ENCODE results near the gene APOC3.
"Not testable (repeated sequence)": the region's sequence is repeated elsewhere in the genome, so short reads cannot be mapped to it uniquely, and the experiment has no call there.

The APOC3 gene

GRCh38 chr11:116797816-116798215 is 31.9 kb upstream of the APOC3 start:
- Histone ChIP-seq H3K4me3 (IDR thresholded peaks at IDR 0.05; ENCODE audit: insufficient read depth, low read depth, low read length) (no peak overlapping the region), H3K9ac (no peak overlapping the region), H3K4me1 (ENCODE audit: low read depth, poor library complexity, severe bottlenecking) (no peaks in the 10 kb centered on the region), H3K36me3 (ENCODE audit: insufficient read depth) (no peaks in the 10 kb centered on the region), H4K20me1 (ENCODE audit: insufficient read depth) (no peaks in the 10 kb centered on the region), H3K27me3 (ENCODE audit: insufficient read depth, low read depth) (no peaks in the 10 kb centered on the region), H3K79me2 (ENCODE audit: insufficient read depth, low read depth) (no peaks in the 10 kb centered on the region), H2AFZ (ENCODE audit: low read depth) (no peak overlapping the region), H3K27ac (no peak overlapping the region), H3K4me2 (no peak overlapping the region)
- TF ChIP-seq, protein P1, sequence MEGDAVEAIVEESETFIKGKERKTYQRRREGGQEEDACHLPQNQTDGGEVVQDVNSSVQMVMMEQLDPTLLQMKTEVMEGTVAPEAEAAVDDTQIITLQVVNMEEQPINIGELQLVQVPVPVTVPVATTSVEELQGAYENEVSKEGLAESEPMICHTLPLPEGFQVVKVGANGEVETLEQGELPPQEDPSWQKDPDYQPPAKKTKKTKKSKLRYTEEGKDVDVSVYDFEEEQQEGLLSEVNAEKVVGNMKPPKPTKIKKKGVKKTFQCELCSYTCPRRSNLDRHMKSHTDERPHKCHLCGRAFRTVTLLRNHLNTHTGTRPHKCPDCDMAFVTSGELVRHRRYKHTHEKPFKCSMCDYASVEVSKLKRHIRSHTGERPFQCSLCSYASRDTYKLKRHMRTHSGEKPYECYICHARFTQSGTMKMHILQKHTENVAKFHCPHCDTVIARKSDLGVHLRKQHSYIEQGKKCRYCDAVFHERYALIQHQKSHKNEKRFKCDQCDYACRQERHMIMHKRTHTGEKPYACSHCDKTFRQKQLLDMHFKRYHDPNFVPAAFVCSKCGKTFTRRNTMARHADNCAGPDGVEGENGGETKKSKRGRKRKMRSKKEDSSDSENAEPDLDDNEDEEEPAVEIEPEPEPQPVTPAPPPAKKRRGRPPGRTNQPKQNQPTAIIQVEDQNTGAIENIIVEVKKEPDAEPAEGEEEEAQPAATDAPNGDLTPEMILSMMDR (conservative IDR thresholded peaks at IDR 0.05; ENCODE audit: low read depth, low read length), result no peak

DNA sequence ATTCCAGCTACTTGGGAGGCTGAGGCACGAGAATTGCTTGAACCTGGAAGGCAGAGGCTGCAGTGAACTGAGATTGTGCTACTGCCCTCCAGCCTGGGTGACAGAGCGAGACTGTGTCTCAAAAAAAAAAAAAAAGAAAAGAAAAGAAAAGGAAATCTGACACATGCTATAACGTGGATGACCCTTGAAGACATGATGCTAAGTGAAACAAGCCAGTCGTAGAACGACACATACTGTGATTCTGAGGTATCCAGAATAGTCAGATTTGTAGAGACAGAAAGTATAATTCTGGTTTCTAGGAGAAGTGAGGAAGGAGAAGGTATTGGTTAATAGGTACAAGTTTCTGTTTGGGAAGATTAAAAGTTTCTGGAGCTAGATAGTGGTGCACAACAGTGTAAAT is 31.3 kb upstream of the APOC3 start:
- no peak overlapping the region for H3K4me3 ChIP-seq (IDR thresholded peaks at IDR 0.05; ENCODE audit: insufficient read depth, low read depth, low read length)
- H3K4me2 ChIP-seq, result no peak overlapping the region
- no peaks in the 10 kb centered on the region for H3K27me3 ChIP-seq (ENCODE audit: insufficient read depth, low read depth)
- H3K27ac ChIP-seq, result no peak overlapping the region
- no peaks in the 10 kb centered on the region for H3K36me3 ChIP-seq (ENCODE audit: insufficient read depth)
- H3K4me1 ChIP-seq (ENCODE audit: low read depth, poor library complexity, severe bottlenecking), result no peaks in the 10 kb centered on the region
- TF ChIP-seq, protein P1 (conservative IDR thresholded peaks at IDR 0.05; ENCODE audit: low read depth, low read length), result no peak
- H3K9ac ChIP-seq, result no peak overlapping the region
- no peaks in the 10 kb centered on the region for H3K79me2 ChIP-seq (ENCODE audit: insufficient read depth, low read depth)
- H2AFZ ChIP-seq (ENCODE audit: low read depth), result no peak overlapping the region
- no peaks in the 10 kb centered on the region for H4K20me1 ChIP-seq (ENCODE audit: insufficient read depth)

GRCh38 chr11:116800610-116801009 is 29.1 kb upstream of the APOC3 start:
- no peaks in the 10 kb centered on the region for H3K36me3 ChIP-seq (ENCODE audit: insufficient read depth)
- H2AFZ ChIP-seq (ENCODE audit: low read depth), result no peak overlapping the region
- TF ChIP-seq, protein P1 (conservative IDR thresholded peaks at IDR 0.05; ENCODE audit: low read depth, low read length), result no peak

GRCh38 chr11:116801662-116802061 is 28.0 kb upstream of the APOC3 start:
- H2AFZ ChIP-seq (ENCODE audit: low read depth); H4K20me1 ChIP-seq (ENCODE audit: insufficient read depth); H3K79me2 ChIP-seq (ENCODE audit: insufficient read depth, low read depth): not testable (repeated sequence)

More at GRCh38 chr11:116800610-116801009, 29.1 kb upstream of the APOC3 start:
- H4K20me1 ChIP-seq (ENCODE audit: insufficient read depth), result no peaks in the 10 kb centered on the region
- H3K4me1 ChIP-seq (ENCODE audit: low read depth, poor library complexity, severe bottlenecking), result no peaks in the 10 kb centered on the region
- no peak overlapping the region for H3K9ac ChIP-seq
- no peak overlapping the region for H3K4me3 ChIP-seq (IDR thresholded peaks at IDR 0.05; ENCODE audit: insufficient read depth, low read depth, low read length)
- no peak overlapping the region for H3K27ac ChIP-seq
- H3K79me2 ChIP-seq (ENCODE audit: insufficient read depth, low read depth), result no peaks in the 10 kb centered on the region
- no peak overlapping the region for H3K4me2 ChIP-seq
- no peaks in the 10 kb centered on the region for H3K27me3 ChIP-seq (ENCODE audit: insufficient read depth, low read depth)

DNA sequence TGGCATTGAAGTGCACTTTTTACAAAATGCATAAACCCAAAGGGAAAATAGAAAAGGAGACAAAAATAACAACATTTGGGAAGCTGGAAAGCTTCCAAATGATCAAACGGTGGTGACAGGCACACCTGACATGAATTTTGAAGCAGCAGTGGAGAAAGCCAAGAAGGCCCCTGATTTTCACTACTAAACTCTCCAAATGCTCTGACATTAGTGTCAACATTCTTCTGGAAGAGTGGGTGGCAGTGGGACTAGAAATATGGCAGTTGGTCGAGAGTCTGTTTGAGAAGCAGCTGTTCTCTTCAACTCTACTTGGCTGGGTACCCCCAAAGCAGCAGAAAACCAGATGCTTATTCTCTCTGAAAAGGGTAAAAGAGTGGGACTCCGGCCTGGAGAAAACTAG is 25.7 kb upstream of the APOC3 start:
- Histone ChIP-seq H3K9ac (no peak overlapping the region), H2AFZ (ENCODE audit: low read depth) (no peak overlapping the region), H3K27ac (no peak overlapping the region), H3K4me2 (no peak overlapping the region), H3K36me3 (ENCODE audit: insufficient read depth) (no peaks in the 10 kb centered on the region), H3K79me2 (ENCODE audit: insufficient read depth, low read depth) (no peaks in the 10 kb centered on the region), H4K20me1 (ENCODE audit: insufficient read depth) (no peaks in the 10 kb centered on the region), H3K27me3 (ENCODE audit: insufficient read depth, low read depth) (no peaks in the 10 kb centered on the region), H3K4me3 (IDR thresholded peaks at IDR 0.05; ENCODE audit: insufficient read depth, low read depth, low read length) (no peak overlapping the region), H3K4me1 (ENCODE audit: low read depth, poor library complexity, severe bottlenecking) (no peaks in the 10 kb centered on the region)
- TF ChIP-seq, protein P1 (conservative IDR thresholded peaks at IDR 0.05; ENCODE audit: low read depth, low read length), result no peak

More at GRCh38 chr11:116801662-116802061, 28.0 kb upstream of the APOC3 start:
- not testable (repeated sequence) for H3K4me2 ChIP-seq; H3K27me3 ChIP-seq (ENCODE audit: insufficient read depth, low read depth); H3K4me1 ChIP-seq (ENCODE audit: low read depth, poor library complexity, severe bottlenecking); H3K36me3 ChIP-seq (ENCODE audit: insufficient read depth); H3K4me3 ChIP-seq (IDR thresholded peaks at IDR 0.05; ENCODE audit: insufficient read depth, low read depth, low read length); H3K9ac ChIP-seq; H3K27ac ChIP-seq

Measured in KMS-11 (cell line).